ENCODE results near the gene PRELID2.

DNA sequence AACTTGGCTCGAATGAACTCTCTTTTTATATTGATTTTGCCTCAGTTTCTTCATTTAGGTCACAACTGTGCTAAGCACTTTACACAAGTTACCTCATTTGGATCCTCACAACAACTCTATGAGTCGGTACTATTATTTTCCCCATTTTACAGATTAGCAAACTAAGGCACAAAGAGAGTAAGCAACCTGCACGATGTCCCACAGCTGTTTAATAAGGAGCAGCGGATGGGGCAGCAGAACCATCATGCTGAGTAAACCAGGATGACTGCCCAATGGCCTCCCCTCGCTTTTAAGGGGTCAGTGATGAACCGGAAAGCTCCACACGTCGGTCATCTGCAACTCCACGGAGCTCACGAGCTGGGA lies 607 bp downstream of the PRELID2 start:
- TF ChIP-seq POLR2AphosphoS5 (IDR thresholded peaks at IDR 0.05) (no peak), POLR2A (IDR thresholded peaks at IDR 0.05) (no peak)
- TF ChIP-seq, protein P1, sequence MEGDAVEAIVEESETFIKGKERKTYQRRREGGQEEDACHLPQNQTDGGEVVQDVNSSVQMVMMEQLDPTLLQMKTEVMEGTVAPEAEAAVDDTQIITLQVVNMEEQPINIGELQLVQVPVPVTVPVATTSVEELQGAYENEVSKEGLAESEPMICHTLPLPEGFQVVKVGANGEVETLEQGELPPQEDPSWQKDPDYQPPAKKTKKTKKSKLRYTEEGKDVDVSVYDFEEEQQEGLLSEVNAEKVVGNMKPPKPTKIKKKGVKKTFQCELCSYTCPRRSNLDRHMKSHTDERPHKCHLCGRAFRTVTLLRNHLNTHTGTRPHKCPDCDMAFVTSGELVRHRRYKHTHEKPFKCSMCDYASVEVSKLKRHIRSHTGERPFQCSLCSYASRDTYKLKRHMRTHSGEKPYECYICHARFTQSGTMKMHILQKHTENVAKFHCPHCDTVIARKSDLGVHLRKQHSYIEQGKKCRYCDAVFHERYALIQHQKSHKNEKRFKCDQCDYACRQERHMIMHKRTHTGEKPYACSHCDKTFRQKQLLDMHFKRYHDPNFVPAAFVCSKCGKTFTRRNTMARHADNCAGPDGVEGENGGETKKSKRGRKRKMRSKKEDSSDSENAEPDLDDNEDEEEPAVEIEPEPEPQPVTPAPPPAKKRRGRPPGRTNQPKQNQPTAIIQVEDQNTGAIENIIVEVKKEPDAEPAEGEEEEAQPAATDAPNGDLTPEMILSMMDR (IDR thresholded peaks at IDR 0.05) = no peak
